Heart right ventricle (tissue), 16 donors: ENCODE data around the gene PPP1R36. TPM values are rescaled to one million over a fixed set of nuclear protein-coding genes. Genes with fewer than 3 reads are reported as not detected.
A peak's percentile ranks its signal among the peaks of the same experiment; 100 is the strongest.
"Not testable (repeated sequence)": the region's sequence is repeated elsewhere in the genome, so short reads cannot be mapped to it uniquely, and the experiment has no call there.

Experiments
- ATAC-seq, 8 donors: fragments of 200-7000 bp; cut with Tn5 transposase; one replicate each; pipeline ENCODE4 v1.9.1; 2020; ENCODE audit warnings: mild to moderate bottlenecking in 8 of 8, moderate library complexity in 8 of 8, moderate number of reproducible peaks in 1 of 8
- DNase-seq, 2 donors: peaks; one replicate each; pipeline ENCODE4 v3.0.0-alpha.2; 2020
- H3K27ac ChIP-seq, 10 donors: fragments of 200-600 bp; sonication (generic) in 2 of 10; one replicate each; pipeline versions ENCODE4 v1.5.0 to v1.8.0; 2020 to 2022; ENCODE audit warnings: mild to moderate bottlenecking in 3 of 10
- H3K27me3 ChIP-seq, 7 donors: fragments of 200-600 bp; one replicate each; pipeline ENCODE4 v1.8.0; 2021 to 2022; ENCODE audit warnings: mild to moderate bottlenecking in 2 of 7
- H3K36me3 ChIP-seq, 9 donors: fragments of 200-600 bp; sonication (generic) in 1 of 9; one replicate each; pipeline versions ENCODE4 v1.5.0 to v1.8.0; 2020 to 2022; ENCODE audit warnings: mild to moderate bottlenecking in 2 of 9
- H3K4me1 ChIP-seq, 9 donors: fragments of 200-600 bp; sonication (generic) in 1 of 9; one replicate each; pipeline versions ENCODE4 v1.5.0 to v1.8.0; 2020 to 2022; ENCODE audit warnings: mild to moderate bottlenecking in 4 of 9
- H3K4me3 ChIP-seq, 10 donors: fragments of 200-600 bp; sonication (generic) in 2 of 10; one replicate each; pipeline versions ENCODE4 v1.5.0 to v1.8.0; 2020 to 2022; ENCODE audit warnings: mild to moderate bottlenecking in 7 of 10, moderate library complexity in 2 of 10
- H3K9me3 ChIP-seq, 11 donors: fragments of 200-600 bp in 10 of 11; sonication (generic) in 2 of 11; one replicate each; pipeline versions ENCODE4 v1.5.0 to v1.8.0; 2013 to 2022; ENCODE audit warnings: mild to moderate bottlenecking in 2 of 11, control low read depth in 1 of 11, moderate library complexity in 1 of 11
- WGBS, 2 donors: extraction: QIAGEN DNeasy Blood & Tissue Kit; methylation state at CpG; one replicate each; pipeline ENCODE4 v1.1.7; 2013; ENCODE audit warnings: inconsistent platforms in 1 of 2; 5-methylcytosine and 5-hydroxymethylcytosine counted together
- intact Hi-C, 10 donors: fragments of 100-400 bp; cut with DNase I; formaldehyde crosslinking; loops; one replicate each; pipeline versions ENCODE4 v1.11.1 to v1.14.2; 2022
- polyA plus RNA-seq, 2 donors: library from polyadenylated mRNA; stranded (reverse); fragments of 200-250 nt; gene quantifications; one replicate each; pipeline ENCODE4 v1.2.3, GENCODE V29; 2013
- total RNA-seq, 10 donors: library from RNA; stranded (reverse); fragmentation: NEBNext Ultra II Directional in 3 of 10; extraction: Animal tissue kit (Norgen Biotek cat#: 25700) in 3 of 10; gene quantifications; one replicate each; pipeline versions ENCODE4 v1.2.1 to v1.2.4, GENCODE V29; 2021 to 2023
- TF ChIP-seq, protein P1 (sequence below), 9 donors: fragments of 200-600 bp; sonication (generic) in 2 of 9; IDR thresholded peaks; one replicate each; pipeline versions ENCODE4 v1.5.0 to v1.8.0; 2021 to 2022; ENCODE audit warnings: antibody characterized with exemption in 9 of 9, mild to moderate bottlenecking in 5 of 9, moderate library complexity in 1 of 9
- donor health status: Arrhythmogenic right ventricular cardiomyopathy.
- donor health status: ischemic (EF 13 %, LVEDD 7.1; RV severe dilation, severe dysfunction).
- donor health status: healthy with polysubstance abuse.
- donor health status: DM: no; HTN: yes; CAD: no.
- donor health status: DM: no; HTN: no; CAD: no.
- donor health status: ischemic (EF 25% LVEDD 6.9; RV normal size, moderate dysfunction).
- donor health status: ischemic (EF 25% LVEDD 5.7; RV mildly dilated, moderate dysfunction).
- donor health status: healthy.
- donor health status: DM: yes; HTN: yes; CAD: no.
- donor health status: Ischemic cardiomyopathy.
- donor health status: ischemic (EF 35%, LVEDD 5.7; RV mildly dilated, moderate dysfunction).
- donor health status: nonischemic (EF 11% LVEDD 7.7; RV severe dilation, severe dysfunction).
- donor health status: DM: yes; HTN: yes; CAD: no.
- donor health status: PGD.
- donor health status: ischemic (EF 29% LVEDD 5.4; RV normal size, mild dysfunction).
- donor health status: nonischemic (EF 23%, LVEDD 6.1; RV moderate dilation, normal function).

The PPP1R36 gene
- total and polyA plus RNA-seq, 12 donors, result 0.07 to 0.85 (median 0.49) TPM; not detected in 2

DNA sequence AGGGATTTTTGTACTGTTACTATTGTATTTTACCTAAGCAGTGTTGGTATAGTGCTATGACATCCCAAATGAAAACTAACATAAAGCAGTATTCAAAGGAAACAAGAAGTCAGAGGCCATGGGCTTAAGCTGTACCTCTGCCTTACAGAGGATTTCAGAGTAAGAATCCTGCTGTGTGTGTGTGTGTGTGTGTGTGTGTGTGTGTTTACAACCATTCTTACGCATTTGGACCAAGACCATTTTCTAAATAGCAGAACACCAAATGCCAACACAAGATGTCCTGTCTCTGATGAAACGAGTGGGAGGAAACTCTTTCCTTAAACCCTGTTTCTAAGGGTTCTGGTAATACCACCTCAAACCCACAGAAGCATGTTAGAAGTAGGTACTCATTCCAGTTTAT lies 64.4 kb downstream of the PPP1R36 start:
- peak overlapping the region in 1 of 10 donors; percentile 19 for H3K27ac ChIP-seq
- no peak overlapping the region for H3K4me3 ChIP-seq
- no peaks in the 10 kb centered on the region for H3K9me3 ChIP-seq
- 83 to 88% methylated on average over 2 of the region's 2 CpGs for whole genome bisulfite sequencing, 2 donors
- TF ChIP-seq, protein P1, sequence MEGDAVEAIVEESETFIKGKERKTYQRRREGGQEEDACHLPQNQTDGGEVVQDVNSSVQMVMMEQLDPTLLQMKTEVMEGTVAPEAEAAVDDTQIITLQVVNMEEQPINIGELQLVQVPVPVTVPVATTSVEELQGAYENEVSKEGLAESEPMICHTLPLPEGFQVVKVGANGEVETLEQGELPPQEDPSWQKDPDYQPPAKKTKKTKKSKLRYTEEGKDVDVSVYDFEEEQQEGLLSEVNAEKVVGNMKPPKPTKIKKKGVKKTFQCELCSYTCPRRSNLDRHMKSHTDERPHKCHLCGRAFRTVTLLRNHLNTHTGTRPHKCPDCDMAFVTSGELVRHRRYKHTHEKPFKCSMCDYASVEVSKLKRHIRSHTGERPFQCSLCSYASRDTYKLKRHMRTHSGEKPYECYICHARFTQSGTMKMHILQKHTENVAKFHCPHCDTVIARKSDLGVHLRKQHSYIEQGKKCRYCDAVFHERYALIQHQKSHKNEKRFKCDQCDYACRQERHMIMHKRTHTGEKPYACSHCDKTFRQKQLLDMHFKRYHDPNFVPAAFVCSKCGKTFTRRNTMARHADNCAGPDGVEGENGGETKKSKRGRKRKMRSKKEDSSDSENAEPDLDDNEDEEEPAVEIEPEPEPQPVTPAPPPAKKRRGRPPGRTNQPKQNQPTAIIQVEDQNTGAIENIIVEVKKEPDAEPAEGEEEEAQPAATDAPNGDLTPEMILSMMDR (IDR thresholded peaks at IDR 0.05), result no peak
- no peaks in the 10 kb centered on the region for H3K36me3 ChIP-seq
- ATAC-seq (peak in 1 of 8 donors; percentile 20), DNase-seq (no peak)
- H3K27me3 ChIP-seq, result no peaks in the 10 kb centered on the region
- peaks cover 4 to 28% (median 10%) of the 10 kb centered on the region in 9 donors for H3K4me1 ChIP-seq
- intact Hi-C loops, result no loop called here

DNA sequence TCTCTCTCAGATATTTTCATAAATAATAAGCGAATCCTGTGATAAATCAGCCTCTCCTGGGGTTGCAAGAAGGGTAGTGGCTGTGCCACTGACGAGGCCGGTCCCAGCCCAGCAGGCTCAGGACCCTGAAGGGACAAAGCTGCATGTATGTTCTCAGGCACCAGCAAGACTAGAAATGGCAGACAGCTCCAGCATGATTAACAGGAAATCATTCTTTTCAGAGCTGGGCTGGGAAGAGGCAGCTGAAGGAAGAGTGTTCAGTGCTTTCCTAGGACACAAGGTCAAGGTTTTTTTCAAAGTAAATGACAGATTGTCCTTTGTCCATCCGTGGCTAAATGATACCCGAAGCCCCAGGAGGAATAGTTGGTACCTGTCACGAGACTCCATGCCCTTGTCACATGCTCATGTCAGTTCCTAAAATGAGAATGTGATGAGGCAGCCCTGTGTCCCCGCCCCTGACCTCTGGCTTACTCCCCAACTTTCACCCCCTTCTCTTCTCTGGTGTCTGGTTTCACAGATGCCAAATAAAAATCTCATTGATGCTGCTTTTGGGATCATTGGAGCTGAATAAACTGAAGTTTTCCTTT lies 65.1 kb downstream of the PPP1R36 start:
- no peaks in the 10 kb centered on the region for H3K9me3 ChIP-seq
- H3K4me3 ChIP-seq, result no peak overlapping the region
- ATAC-seq, result peak in 5 of 8 donors; percentile 46 to 75 (median 66)
- TF ChIP-seq, protein P1 (IDR thresholded peaks at IDR 0.05), result no peak
- peak overlapping the region in 4 of 10 donors; percentile 19 to 48 (median 38) for H3K27ac ChIP-seq
- intact Hi-C loops, result no loop called here
- no peaks in the 10 kb centered on the region for H3K27me3 ChIP-seq
- DNase-seq, result peak in 1 of 2 donors; percentile 17
- 45 to 51% methylated on average over 7 of the region's 7 CpGs for WGBS, 2 donors
- H3K36me3 ChIP-seq, result no peaks in the 10 kb centered on the region
- H3K4me1 ChIP-seq, result peaks cover 4 to 28% (median 10%) of the 10 kb centered on the region in 9 donors

DNA sequence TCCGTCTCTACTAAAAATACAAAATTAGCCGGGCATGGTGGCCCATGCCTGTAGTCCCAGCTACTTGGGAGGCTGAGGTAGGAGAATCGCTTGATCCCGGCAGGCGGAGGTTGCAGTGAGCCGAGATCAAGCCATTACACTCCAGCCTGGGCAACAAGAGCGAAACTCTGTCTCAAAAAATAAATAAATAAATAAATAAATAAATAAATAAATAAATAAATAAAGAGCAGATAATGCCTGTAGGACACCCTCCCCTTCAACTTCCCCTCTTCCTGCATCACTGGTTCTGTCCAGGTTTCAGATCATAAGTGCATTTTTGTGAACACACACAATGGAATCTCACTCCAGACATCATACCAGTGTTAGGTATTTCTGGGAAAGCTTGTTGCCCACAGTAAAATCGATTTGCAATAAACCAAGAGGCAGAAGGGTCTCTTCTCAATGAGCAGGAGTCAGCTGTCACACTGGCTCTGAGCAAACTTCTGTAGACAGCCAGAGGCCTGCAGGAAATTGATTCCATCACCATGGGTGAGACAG lies 68.2 kb downstream of the PPP1R36 start:
- WGBS, 2 donors, result 91 to 92% methylated on average over 8 of the region's 8 CpGs
- H3K27me3 ChIP-seq, intact Hi-C loops, DNase-seq, H3K4me3 ChIP-seq, ATAC-seq, H3K36me3 ChIP-seq, H3K27ac ChIP-seq, H3K9me3 ChIP-seq: not testable (repeated sequence)
- H3K4me1 ChIP-seq, result peaks cover 0 to 14% (median 0%) of the 10 kb centered on the region in 9 donors

DNA sequence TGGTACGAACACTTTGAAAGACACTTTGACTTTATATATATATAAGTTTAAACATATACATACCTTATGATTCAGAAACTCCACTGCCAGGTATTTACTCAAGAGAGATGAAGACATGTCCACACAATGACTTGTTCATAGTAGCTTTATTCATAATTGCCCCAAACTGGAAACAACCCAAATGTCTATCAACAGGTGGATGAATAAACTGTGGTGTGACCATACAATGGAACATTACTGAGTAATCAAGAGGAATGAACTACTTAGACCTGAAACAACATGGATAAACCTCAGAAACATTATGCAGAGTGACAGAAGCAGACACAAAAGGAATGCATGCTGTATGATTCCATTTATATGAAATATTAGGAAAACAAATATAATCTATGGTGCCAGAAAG lies 71.1 kb downstream of the PPP1R36 start:
- TF ChIP-seq, protein P1 (IDR thresholded peaks at IDR 0.05), result no peak
- ATAC-seq (no peak), DNase-seq (no peak)
- Histone ChIP-seq H3K27ac (no peak overlapping the region), H3K36me3 (no peaks in the 10 kb centered on the region), H3K4me1 (peaks cover 0 to 4% (median 0%) of the 10 kb centered on the region in 9 donors), H3K27me3 (no peaks in the 10 kb centered on the region), H3K4me3 (no peak overlapping the region), H3K9me3 (no peaks in the 10 kb centered on the region)
- 97 to 100% methylated on average over 1 of the region's 1 CpG for WGBS, 2 donors
- intact Hi-C loops, result no loop called here

DNA sequence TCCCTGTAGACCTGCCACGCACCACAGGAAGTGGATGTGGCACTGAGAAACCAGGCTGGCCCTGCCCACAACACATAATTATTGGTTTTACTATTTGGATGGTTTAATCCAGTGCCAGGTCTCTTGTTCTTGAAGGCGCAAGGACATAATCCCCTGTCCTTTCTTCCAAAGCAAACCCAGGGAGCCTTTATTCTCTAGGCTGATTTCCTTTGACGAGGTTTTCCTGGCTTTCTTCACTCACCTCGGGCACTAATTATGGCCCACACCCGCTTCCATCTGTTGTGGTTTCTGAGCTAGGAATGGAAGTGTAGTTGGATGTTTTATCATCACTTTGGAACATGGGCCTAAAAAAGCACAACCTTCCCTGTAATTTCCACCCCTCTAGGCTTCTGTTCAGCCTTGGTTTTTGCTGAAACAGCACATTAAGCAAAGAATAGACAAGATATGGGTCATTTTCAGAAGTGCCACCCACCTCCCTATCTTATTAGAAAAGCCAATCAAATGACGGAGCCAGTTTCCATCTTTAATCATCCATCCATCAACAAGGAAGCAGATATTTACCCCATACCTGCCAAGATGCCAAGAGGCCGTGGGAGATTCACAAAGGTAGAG lies 73.9 kb downstream of the PPP1R36 start:
- H3K4me3 ChIP-seq, result no peak overlapping the region
- H3K27me3 ChIP-seq, result no peaks in the 10 kb centered on the region
- DNase-seq (no peak), ATAC-seq (no peak)
- WGBS, 2 donors, result 79 to 83% methylated on average over 7 of the region's 7 CpGs
- H3K36me3 ChIP-seq, result no peaks in the 10 kb centered on the region
- TF ChIP-seq, protein P1 (IDR thresholded peaks at IDR 0.05), result no peak
- no peak overlapping the region for H3K27ac ChIP-seq
- peaks cover 0 to 4% (median 0%) of the 10 kb centered on the region in 9 donors for H3K4me1 ChIP-seq
- intact Hi-C loops, result no loop called here
- H3K9me3 ChIP-seq, result no peaks in the 10 kb centered on the region
